Gastrocnemius medialis (tissue), 4 donors: ENCODE results near the gene TMEM198.

ENCODE experiments used
- CTCF ChIP-seq, 5 experiments: fragments of 450-650 bp in 3 of 5; fragments of 200-600 bp in 2 of 5; sonication (generic) in 2 of 5; IDR thresholded peaks in 4 of 5; conservative IDR thresholded peaks in 1 of 5; 1 replicate in 4 of 5; 2 replicates in 1 of 5; pipeline ENCODE4 v1.5.1; 2016 to 2019; ENCODE audit warnings: antibody characterized with exemption in 5 of 5, mild to moderate bottlenecking in 3 of 5, moderate library complexity in 3 of 5
- POLR2A ChIP-seq, 2 donors: fragments of 450-650 bp; IDR thresholded peaks; one replicate each; pipeline ENCODE4 v1.6.1; 2017; ENCODE audit warnings: antibody characterized with exemption in 2 of 2, mild to moderate bottlenecking in 2 of 2, moderate library complexity in 2 of 2

- TF ChIP-seq CTCF (IDR thresholded peaks at IDR 0.05 in 4 of 5, conservative IDR thresholded peaks at IDR 0.05 in 1 of 5) (peak; percentile 97 to 99 (median 98)), POLR2A (IDR thresholded peaks at IDR 0.05) (no peak)
These were observed 13.5 kb upstream of the TMEM198 start for GRCh38 chr2:219530048-219530963.
